Stimulated activated CD4-positive, alpha-beta T cell treated with anti-CD3 and anti-CD28 coated beads, TNF-alpha, amount 100 ng/mL, for 1 hour (primary cell): Measurements from ENCODE around the gene LRRC37A3.
A peak's percentile ranks its signal among the peaks of the same experiment; 100 is the strongest.
"Not testable (repeated sequence)": the region's sequence is repeated elsewhere in the genome, so short reads cannot be mapped to it uniquely, and the experiment has no call there.

Source experiments
- DNase-seq, 3 donors: peaks; one replicate each; pipeline ENCODE4 v3.0.0-alpha.2; 2020; ENCODE audit warnings: low read depth in 3 of 3, low spot score in 1 of 3

The LRRC37A3 gene

DNA sequence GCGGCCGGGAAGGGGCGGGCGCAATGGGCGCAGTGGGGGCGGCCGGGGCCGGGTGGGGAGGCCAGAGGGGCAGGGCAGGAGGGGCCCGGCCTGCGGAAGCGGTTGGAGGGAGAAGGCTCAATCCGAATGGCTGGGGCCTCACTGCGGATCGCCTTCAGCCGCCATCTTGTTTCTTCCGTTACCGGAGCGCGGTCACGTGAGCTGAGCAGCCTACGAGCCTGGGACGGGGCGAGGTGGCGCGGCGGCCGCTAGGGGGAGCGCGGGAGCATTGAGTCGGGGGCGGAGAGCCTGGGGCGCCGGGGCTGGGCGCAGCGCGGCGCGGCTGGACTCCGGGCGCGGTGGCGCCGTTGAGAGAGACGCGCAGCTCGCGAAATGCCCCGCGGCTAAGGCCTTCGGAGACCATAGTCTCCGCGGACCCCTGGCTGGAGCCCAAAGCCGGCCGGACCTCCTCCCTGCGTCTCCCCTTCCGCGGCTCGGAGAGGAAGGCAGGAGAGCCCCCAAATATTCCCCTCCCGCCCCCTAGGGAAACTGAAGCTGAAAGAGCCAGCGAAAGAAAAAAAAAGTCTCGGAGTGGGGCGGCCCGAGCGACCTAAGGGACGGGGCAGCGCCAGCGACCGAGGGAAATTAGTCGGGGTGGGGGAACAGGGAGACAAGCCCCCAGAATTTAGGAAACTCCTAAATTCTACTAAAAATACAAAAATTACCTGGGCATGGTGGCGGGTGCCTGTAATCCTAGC lies at the start of gene LRRC37A3:
TSS of gene LRRC37A3 (minus strand) at position 190 of the 737 bp plus-strand sequence. CDS start 22,221 bp downstream, outside the sequence.
- DNase-seq: peak; percentile 94 to 100 (median 98)

DNA sequence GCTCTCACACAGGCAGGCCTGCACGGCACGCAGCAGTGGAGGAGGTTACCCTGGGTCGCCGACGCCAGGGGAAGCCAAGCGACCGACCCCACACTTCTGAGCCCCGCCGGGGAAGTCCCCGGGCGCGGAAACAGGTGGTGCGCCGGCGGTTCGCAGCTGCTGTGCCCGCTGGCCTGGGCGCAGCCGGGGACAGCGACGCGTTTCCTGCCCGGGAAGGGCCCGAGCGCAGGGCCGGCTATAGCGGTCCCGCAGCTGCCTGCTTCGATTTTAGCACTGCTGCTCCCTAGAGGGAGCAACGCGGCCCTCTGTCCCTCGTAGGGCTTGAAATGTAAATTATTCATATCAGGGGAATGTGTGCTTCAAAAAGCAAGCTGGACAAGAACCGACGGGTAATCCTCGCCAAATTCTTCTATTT lies 46.6 kb upstream of the LRRC37A3 start:
- peak; percentile 59 to 81 (median 81) for DNase-seq

DNA sequence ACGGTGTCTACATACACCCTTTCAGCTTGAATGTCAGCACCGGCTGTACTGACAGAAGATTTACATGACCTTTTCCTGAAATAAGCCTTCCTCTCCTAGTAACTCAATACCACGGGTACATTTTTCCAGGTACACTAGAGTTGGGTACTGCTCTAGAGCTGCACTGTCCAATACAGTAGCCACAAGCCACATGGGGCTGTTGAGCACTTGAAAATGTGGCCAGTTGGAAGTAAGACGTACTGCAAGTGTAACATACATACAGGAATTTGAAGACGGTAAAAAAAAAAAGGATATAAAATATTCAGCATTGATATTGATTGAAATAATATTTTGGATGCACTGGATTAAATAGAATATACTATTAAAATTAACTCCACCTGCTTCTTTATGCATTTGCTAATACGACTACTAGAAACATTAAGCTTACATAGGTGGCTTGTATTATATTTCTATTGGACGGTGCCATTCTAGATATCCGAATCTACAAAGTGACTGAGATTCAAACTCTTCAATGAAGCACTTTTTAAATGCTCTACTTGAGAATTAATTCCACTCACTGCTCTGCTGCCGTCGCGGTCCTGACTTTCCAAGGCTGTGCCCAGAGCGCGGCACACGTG lies 46.1 kb upstream of the LRRC37A3 start:
- DNase-seq: not testable (repeated sequence)

DNA sequence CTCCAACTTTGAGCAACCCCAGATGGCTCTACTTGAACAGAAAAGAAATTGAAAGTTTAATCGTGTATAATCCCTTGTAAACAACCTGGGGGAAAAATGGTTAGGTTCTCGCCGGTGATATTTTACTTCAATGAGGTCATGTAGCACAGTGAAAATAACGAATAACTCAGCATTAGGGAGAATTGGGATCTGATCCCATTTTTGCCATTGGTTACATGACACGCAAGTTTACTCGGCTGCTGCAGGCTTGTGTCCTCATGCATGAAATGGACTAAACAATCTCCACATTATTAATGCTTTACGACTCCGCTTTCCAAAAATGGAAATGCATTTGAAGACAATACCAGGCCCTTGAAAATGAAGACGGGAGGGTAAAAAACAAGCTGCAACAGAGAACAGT lies 45.5 kb upstream of the LRRC37A3 start:
- no peak for DNase-seq

DNA sequence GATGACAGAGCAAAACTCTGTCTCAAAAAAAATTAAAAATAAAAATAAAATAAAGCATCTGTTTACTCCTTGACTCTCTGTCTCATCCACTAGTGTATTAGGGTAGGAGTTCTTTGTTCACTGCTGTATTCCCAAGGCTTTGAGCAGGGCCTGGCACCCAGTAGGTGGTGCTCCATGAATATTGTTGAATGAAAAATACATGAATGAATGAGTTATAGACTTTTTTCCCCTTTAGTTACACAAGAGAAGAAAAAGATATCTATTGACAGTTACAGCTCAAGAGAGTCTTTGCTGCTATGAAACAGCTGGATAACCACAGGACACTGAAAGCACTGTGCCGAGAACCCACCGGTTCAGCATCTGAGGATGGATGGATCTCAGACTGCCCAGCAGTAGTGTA lies 44.5 kb upstream of the LRRC37A3 start:
- DNase-seq: not testable (repeated sequence)

DNA sequence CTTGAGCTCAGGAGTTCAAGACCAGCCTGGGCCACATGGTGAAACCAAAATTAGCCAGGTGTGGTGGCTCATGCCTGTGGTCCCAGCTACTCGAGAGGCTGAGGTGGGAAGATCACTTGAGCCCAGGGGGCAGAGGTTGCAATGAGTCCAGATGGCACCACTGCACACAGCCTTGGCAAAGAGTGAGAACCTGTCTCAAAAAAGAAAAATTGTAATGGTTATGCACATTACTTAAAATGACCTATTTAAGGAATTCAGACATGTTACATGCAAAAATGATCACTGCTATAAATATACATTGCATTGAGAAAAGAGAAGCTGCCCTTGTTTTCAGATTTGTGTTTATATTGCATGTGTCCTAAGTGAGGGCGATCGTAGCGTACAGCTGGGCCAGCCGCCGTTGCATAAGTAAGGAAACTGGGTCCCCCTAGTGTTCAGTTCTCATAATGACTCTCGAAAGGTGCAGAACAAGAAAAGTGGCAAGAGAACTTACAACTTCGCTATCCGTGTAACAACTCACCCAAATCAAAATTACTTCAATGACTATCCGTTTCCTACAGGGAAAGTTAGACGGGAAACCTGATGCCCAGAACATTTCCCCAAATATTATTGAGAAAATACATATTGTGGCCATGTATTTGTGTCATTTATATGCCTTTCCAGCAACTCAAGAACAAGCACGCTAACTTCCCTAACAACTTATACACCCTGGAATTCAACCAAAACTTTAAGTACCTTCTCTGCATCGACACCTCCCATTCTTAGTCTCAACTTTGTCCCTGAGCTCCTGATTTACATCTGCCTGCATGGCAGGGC lies 42.5 kb upstream of the LRRC37A3 start:
- peak in 2 of 3 donors; percentile 33 to 39 for DNase-seq

DNA sequence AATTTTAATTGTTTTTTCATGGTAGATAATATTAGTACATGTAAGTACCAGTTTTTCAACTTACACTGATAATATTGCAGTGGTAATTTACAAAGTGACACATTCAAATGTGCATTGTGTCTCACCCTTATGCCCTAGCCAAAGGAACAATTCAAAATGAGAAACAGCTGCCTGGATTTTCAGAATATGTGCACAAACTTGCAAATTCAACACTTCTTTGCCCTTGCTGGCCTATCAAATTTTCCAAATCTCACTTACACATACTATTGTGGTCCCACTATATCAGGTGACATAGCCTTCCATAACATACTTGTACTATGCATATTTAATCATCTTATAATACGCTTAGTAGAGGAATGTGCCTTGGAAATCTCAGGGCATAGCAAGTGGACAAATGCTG lies 32.6 kb upstream of the LRRC37A3 start:
- no peak for DNase-seq

DNA sequence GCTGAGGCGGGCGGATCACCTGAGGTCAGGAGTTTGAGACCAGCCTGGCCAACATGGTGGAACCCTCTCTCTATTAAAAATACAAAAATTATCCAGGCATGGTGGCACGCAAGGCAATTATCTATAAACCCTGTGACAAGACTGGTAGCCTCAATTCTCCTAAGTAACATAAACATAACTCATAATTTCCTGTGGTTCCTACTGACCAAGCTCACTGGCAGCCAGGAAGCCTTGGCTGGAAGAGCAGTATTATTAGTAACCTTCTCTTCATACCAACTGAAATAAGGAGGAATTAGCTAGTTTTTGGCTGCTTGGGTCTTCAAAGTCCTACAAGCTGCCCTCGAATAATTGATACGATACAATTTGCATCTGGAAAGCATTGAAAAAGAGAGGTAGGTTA lies 31.6 kb upstream of the LRRC37A3 start:
- DNase-seq: no peak

DNA sequence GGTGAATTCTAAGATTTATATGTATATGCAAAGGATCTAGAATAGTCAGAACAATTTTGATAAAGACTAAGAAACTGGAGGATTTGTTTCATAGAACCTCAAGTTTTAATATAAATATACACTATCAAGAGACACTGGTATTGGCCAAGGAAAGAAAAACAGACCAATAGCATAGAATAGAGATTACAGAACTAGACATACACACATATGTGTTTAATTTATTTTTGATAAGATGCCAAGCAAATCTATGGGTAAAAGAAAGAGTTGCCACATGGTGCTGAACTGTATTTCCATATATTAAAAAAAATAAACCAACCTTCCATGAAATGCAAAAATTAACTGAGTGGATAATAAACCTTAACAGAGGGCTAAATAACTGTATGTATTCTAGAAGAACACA lies 27.9 kb upstream of the LRRC37A3 start:
- DNase-seq: no peak

DNA sequence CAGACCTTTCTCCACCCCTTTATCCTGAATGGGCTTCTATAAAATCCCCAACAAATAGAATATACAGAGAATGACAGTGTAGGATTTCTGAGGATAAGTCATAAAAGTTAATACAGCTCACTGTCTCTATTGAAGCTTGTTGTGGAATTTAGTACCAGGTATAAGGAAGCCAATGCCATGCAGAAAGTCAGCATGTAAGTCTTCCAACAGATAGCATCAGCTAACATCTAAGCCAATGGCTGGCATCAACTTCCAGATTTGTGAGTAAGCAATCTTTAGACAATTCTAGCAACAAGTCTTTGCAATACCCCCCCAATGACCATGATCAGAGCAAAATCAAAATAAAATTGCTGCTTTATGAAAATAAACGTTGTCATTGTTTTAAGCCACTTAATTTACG lies 22.5 kb upstream of the LRRC37A3 start:
- DNase-seq: no peak

DNA sequence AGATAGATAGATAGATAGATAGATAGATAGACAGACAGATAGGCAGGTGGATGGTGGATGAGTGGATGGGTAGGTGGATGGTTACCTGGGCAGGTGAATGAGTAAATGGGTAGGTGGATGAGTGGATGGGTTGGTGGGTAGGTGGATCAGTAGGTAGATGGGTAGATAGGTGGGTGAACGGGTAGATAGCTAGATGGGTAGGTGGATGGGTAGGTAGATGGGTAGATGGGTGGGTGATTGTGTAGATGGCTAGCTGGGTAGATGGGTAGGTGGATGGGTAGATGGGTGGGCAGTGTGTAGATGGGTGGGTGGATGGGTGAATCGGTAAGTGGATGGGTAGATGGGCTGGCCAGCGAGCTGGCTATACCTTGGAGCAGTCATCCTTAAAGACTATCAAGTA lies 21.8 kb upstream of the LRRC37A3 start:
- DNase-seq: no peak

DNA sequence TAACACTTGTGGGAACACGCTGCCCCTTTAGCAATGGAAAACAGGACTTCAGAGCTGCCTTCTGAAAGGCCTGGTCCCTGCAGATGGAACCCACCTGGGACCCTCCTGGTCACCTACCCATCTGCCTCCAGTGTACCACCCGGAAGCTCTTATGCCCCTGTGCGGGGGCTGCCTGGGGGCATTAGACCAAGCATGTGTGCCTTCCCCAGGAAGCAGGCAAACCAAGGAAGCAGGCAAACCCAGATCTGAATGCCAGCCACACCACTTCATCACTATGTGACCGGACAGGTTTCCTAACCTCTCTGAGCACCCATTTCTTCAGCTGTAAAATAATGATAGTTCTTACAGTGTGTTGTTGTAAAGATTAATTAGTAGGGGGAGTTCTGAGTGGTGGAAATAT lies 20.8 kb upstream of the LRRC37A3 start:
- DNase-seq: no peak

DNA sequence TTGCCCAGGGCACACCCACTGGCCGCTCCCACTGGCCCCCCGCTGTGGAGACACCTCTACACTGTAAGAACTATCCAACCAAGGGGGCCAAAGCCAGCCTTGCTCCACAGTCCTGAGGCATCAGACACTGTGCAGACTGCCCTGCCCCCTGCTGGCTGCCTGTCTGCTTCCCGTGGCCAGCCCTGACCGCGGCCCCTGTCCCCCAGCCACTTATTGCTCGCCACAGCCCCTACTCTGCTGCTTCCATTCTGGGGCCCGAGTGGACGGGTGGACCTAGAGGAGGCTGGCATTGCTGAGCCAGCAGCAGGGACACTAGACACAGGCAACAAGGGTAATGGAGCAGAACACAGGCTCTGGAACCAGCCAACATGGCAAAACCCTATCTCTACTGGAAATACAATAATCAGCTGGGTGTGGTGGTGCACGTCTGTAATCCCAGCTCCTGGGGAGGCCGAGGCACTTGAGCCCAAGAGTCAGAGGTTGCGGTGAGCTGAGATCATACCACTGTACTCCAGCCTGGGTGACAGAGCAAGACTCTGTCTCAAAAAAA lies 19.7 kb upstream of the LRRC37A3 start:
- DNase-seq: peak in 2 of 3 donors; percentile 12 to 53

DNA sequence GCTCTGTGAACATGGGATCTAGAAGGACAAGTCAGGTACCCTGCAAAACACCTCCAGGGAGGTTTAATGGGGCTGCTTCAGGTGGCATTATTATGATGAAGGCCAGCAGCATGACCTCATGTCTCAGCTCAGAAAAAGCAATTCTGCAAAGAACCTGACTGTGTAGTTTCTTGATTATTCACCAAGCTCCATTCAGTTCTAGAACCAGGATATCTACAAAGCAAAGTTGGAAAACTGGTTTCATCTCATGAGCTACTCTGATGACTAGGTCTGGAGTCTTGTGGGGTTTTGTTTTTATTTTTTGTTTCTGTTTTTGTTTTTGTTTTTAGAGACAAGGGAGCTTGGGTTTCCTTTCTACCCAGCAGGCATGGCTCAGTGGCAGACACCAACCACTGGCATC lies 19.0 kb upstream of the LRRC37A3 start:
- DNase-seq: no peak

DNA sequence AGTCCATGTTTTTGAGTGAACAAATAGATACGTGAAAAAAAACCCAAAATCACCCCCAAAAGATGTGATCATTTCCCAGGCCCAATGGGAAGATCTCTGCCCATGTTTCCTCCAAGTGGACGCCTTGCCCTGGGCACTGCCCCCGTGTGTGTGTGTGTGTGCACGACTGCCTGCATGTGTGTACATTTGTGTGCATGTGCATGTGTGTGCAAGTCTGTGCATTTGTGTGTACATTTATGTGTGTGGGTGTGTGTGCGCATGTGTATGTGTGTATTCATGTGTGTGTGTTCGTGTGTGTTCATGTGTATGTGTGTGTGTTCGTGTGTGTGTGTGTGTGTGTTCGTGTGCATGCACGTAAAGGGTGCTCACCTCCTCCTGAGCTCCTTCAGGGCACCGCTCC lies 16.8 kb upstream of the LRRC37A3 start:
- DNase-seq: no peak

DNA sequence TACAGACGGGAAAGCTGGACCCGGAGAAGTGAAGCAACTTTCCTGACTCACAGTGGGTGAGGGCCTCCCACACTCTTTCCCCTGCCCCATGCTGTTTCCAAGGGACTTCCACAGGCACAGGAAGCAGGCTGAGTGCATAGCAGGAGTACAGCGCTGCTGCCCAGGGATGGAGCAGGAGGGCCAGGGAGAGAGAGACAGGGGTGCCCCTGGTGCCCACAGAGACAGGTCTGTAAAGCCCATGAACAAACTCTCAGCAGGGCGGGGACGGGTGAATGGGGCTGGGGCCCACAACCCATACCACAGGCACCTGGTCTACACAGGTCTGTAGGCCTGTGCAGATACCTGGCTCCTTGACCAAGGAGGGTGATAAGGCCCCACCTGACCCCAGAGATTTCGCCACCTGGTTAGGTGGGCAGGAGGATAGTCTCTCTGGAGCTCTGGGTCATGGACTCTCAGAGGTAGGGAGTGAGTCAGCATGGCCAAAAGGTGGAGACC lies 15.1 kb upstream of the LRRC37A3 start:
- not testable (repeated sequence) for DNase-seq

DNA sequence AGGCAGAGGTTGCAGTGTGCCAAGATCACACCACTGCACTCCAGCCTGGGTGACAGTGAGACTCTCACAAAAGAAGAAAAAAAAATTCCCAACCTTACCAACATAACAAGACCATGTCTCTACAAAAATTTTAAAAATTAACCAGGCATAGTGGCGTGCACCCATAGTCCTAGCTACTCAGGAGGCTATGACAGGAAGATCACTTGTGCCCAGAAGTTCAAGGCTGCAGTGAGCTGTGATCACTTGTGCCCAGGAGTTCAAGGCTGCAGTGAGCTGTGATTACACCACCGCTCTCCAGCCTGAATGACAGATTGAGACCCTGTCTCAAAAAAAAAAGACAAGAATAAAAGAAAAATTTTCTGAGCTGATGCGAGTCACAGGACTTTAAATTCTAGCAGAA lies 13.6 kb upstream of the LRRC37A3 start:
- not testable (repeated sequence) for DNase-seq

DNA sequence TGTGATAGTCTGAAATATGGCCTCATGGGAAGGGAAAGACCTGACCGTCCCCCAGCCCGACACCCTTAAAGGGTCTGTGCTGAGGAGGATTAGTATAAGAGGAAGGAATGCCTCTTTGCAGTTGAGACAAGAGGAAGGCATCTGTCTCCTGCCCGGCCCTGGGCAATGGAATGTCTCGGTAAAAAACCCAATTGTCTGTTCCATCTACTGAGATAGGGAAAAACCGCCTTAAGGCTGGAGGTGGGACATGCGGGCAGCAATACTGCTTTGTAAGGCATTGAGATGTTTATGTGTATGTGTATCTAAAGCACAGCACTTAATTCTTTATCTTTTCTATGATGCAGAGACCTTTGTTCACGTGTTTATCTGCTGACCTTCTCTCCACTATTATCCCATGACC lies 11.1 kb upstream of the LRRC37A3 start:
- DNase-seq: not testable (repeated sequence)

DNA sequence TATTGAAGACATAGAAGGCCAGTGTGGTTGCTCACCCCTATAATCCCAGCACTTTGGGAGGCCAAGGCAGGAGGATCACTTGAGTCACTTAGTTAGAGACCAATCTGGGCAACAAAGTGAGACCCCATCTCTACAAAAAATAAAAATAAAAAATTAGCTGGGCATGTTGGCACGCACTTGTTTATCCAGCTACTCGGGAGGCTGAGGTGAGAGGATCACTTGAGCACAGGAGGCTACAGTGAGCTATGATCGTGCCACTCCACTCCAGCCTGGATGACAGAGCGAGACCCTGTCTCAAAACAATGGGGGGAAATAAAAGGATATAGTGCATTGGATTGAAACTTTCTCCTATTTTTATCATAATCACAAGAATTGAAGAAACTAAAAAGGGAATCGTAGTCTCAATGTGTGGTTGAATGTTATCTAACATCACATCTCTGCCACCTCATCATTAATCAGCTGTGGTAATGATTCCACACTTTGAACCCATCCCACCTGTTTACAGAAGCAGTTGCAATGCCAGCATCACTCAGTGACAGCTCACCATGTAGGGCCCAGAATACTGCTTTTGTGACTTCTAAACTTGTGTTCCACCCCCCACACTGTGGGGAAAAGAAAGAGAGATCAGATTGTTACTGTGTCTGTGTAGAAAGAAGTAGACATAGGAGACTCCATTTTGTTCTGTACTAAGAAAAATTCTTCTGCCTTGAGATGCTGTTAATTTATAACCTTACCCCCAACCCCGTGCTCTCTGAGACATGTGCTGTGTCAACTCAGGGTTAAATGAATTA lies 10.3 kb upstream of the LRRC37A3 start:
- not testable (repeated sequence) for DNase-seq

DNA sequence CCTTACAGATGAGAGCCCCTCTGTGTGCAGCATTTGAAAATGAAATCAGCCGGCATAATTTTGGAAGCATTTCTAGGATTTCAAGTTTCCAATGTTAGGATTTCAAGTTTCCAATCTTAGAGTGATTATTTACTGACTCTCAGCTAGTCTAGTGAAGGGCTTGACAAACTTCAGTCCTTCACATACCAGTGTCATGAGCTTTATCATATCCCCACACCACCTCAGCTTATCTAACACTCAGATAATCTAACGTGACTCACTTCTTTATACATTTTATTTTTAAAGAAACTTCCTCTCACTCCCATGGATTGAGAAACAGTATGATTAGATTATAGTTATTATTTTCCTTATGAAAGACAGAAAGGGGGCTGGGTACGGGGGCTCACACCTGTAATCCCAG lies 9.4 kb upstream of the LRRC37A3 start:
- DNase-seq: not testable (repeated sequence)

DNA sequence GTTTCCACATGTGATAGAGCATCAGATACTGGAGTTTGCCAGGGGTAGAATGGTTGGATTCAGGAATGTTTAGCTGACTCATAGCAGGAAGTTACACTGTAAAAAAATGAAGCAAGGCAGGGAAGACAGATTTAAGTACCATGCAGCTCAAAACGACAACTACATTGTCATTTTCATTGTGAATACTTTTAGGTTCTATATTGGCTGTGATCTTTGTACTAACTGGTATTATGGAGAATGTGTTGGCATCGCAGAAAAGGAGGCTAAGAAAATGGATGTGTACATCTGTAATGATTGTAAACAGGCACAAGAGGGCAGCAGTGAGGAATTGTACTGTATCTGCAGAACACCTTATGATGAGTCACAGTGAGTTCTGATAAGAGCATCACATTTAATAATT lies 8.2 kb upstream of the LRRC37A3 start:
- peak in 2 of 3 donors; percentile 35 to 52 for DNase-seq
